OCI-LY1 (cell line): Measurements from ENCODE around the gene HAPLN1.

Experiments used
- H2AFZ ChIP-seq: fragments of 200-600 bp; sonication (generic), shearing (Covaris generic); 2 replicates; pipeline ENCODE4 v1.6.0; 2014; ENCODE audit warnings: antibody characterized with exemption, mild to moderate bottlenecking, low read length
- H3F3A ChIP-seq: fragments of 200-600 bp; sonication (generic), shearing (Covaris generic); 2 replicates; pipeline ENCODE4 v1.6.0; 2014; ENCODE audit warnings: mild to moderate bottlenecking, antibody characterized with exemption, low read length, moderate library complexity; ENCODE audit not compliant: insufficient read depth
- H3K27ac ChIP-seq: fragments of 200-600 bp; sonication (generic); 2 replicates; pipeline ENCODE4 v1.5.1; 2014; ENCODE audit warnings: low read length, mixed run types, mild to moderate bottlenecking, low read depth; ENCODE audit not compliant: poor library complexity, severe bottlenecking
- H3K27me3 ChIP-seq: fragments of 200-600 bp; sonication (generic); 2 replicates; pipeline ENCODE4 v1.6.0; 2014; ENCODE audit warnings: antibody characterized with exemption, mild to moderate bottlenecking, low read length, moderate library complexity; ENCODE audit not compliant: insufficient read depth
- H3K36me3 ChIP-seq: fragments of 200-600 bp; sonication (generic); 2 replicates; pipeline ENCODE4 v1.6.1; 2014; ENCODE audit warnings: mild to moderate bottlenecking, antibody characterized with exemption, low read length, moderate library complexity, mixed read lengths; ENCODE audit not compliant: insufficient read depth
- H3K4me1 ChIP-seq: fragments of 200-600 bp; sonication (generic); 2 replicates; pipeline ENCODE4 v1.5.1; 2014; ENCODE audit warnings: mild to moderate bottlenecking, low read length, moderate library complexity; ENCODE audit not compliant: insufficient read depth, severe bottlenecking
- H3K4me2 ChIP-seq: fragments of 200-600 bp; sonication (generic), shearing (Covaris generic); 2 replicates; pipeline ENCODE4 v1.6.1; 2014; ENCODE audit warnings: low read length
- H3K4me3 ChIP-seq: fragments of 200-600 bp; sonication (generic); 2 replicates; pipeline ENCODE4 v1.5.1; 2014; ENCODE audit warnings: low read length, low read depth, mild to moderate bottlenecking, mixed read lengths; ENCODE audit not compliant: poor library complexity, severe bottlenecking
- H3K79me2 ChIP-seq: fragments of 200-600 bp; shearing (Covaris generic); 2 replicates; pipeline ENCODE4 v1.6.1; 2016; ENCODE audit warnings: mixed run types, low read length, mixed read lengths; ENCODE audit not compliant: insufficient read depth
- H3K9ac ChIP-seq: fragments of 200-600 bp; sonication (generic), shearing (Covaris generic); 2 replicates; pipeline ENCODE4 v1.6.1; 2014; ENCODE audit warnings: mild to moderate bottlenecking, low read length, mixed read lengths
- H3K9me2 ChIP-seq: fragments of 200-600 bp; sonication (generic), shearing (Covaris generic); 2 replicates; pipeline ENCODE4 v1.6.1; 2014; ENCODE audit warnings: low read depth, mild to moderate bottlenecking, low read length, mixed read lengths
- H3K9me3 ChIP-seq: fragments of 200-600 bp; shearing (Covaris generic); 2 replicates; pipeline ENCODE4 v1.6.1; 2014; ENCODE audit warnings: low read length, mixed read lengths
- H4K20me1 ChIP-seq: fragments of 200-600 bp; sonication (generic), shearing (Covaris generic); 2 replicates; pipeline ENCODE4 v1.6.0; 2016; ENCODE audit warnings: mild to moderate bottlenecking, low read length; ENCODE audit not compliant: insufficient read depth
- EZH2 ChIP-seq: fragments of 200-600 bp; sonication (generic), shearing (Covaris generic); IDR thresholded peaks from 2 replicates; pipeline ENCODE4 v1.8.0; 2017; ENCODE audit warnings: borderline replicate concordance, mixed run types, mild to moderate bottlenecking, antibody characterized with exemption, low read length, moderate library complexity, mixed read lengths
- TF ChIP-seq, protein P1 (sequence below): fragments of 200-600 bp; sonication (generic), shearing (Covaris generic); IDR thresholded peaks from 2 replicates; pipeline ENCODE4 v1.5.1; 2017; ENCODE audit warnings: mild to moderate bottlenecking, antibody characterized with exemption, low read length, moderate library complexity, mixed read lengths

The HAPLN1 gene

DNA sequence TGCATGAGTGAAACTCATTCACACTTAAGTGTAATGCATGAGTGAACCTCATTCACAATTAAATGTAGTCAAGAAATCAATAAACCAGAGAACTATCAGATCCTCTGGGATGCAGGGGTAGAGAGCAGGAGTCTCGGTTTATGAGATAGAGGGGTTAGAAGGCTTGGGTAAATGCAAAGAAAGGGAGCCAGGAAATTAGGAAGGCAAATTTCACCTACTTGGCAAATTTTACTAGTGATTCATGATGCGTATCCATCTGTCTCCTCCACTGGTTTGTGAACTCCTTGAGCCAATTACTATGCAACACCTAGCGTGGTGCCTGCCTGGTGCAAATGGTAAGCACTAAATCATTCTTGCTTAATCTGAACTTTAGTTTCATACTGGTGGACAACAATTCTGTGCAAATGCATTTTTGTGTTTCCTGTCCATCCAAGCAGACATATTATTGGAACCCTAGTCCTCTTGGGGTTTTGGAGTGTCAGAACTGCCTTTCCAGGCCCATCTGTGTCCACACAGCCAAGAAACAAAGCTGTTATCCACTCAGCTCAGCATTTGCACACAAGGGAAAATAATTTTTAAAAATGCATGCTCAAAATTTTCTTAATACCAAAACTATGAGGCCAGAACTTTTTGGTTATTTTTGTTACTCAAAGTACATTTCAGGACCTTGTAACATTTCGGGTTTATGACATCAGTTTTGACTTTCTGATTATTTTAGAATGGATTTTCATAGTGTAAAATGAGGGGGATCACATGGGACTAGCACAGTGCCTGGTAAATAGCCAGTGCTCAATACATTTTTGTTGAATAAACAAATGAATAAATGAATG, 5.2 kb downstream of the HAPLN1 start:
- Histone ChIP-seq H3K9ac (no peak overlapping the region), H3K36me3 (no peaks in the 10 kb centered on the region), H3K9me3 (no peaks in the 10 kb centered on the region), H3K9me2 (no peaks in the 10 kb centered on the region), H3K4me3 (no peak overlapping the region), H4K20me1 (no peaks in the 10 kb centered on the region), H2AFZ (no peak overlapping the region), H3K27me3 (no peaks in the 10 kb centered on the region), H3K4me2 (no peak overlapping the region), H3K79me2 (no peaks in the 10 kb centered on the region), H3K4me1 (no peaks in the 10 kb centered on the region), H3F3A (no peaks in the 10 kb centered on the region), H3K27ac (no peak overlapping the region)
- TF ChIP-seq, protein P1, sequence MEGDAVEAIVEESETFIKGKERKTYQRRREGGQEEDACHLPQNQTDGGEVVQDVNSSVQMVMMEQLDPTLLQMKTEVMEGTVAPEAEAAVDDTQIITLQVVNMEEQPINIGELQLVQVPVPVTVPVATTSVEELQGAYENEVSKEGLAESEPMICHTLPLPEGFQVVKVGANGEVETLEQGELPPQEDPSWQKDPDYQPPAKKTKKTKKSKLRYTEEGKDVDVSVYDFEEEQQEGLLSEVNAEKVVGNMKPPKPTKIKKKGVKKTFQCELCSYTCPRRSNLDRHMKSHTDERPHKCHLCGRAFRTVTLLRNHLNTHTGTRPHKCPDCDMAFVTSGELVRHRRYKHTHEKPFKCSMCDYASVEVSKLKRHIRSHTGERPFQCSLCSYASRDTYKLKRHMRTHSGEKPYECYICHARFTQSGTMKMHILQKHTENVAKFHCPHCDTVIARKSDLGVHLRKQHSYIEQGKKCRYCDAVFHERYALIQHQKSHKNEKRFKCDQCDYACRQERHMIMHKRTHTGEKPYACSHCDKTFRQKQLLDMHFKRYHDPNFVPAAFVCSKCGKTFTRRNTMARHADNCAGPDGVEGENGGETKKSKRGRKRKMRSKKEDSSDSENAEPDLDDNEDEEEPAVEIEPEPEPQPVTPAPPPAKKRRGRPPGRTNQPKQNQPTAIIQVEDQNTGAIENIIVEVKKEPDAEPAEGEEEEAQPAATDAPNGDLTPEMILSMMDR, result no peak
- no peak for TF ChIP-seq EZH2

DNA sequence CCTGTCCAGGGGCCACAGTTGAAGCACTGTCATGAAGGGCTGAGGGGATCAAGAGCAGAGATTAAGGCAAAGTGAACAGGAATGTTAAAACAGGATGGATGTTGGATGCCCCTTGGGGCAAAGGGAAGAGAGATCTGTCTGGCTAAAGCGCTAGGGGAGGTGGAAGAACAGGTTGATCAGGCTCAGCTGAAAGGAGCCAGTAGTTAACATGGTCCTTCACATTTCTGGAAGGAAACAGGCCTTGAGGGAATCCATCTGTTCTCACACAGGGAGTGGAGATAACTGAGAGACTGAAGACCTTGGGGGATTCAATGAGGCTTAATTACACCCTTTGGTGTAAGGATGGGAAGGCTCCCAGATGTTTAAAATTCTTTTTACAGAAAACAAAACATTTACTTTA, 5.8 kb downstream of the HAPLN1 start:
- Histone ChIP-seq H3K4me1 (no peaks in the 10 kb centered on the region), H3F3A (no peaks in the 10 kb centered on the region), H3K4me2 (no peak overlapping the region), H3K9me2 (no peaks in the 10 kb centered on the region), H3K27me3 (no peaks in the 10 kb centered on the region), H3K4me3 (no peak overlapping the region), H3K36me3 (no peaks in the 10 kb centered on the region), H3K79me2 (no peaks in the 10 kb centered on the region), H3K9me3 (no peaks in the 10 kb centered on the region), H2AFZ (no peak overlapping the region), H3K27ac (no peak overlapping the region), H3K9ac (no peak overlapping the region), H4K20me1 (no peaks in the 10 kb centered on the region)
- TF ChIP-seq, protein P1, result no peak
- no peak for TF ChIP-seq EZH2

DNA sequence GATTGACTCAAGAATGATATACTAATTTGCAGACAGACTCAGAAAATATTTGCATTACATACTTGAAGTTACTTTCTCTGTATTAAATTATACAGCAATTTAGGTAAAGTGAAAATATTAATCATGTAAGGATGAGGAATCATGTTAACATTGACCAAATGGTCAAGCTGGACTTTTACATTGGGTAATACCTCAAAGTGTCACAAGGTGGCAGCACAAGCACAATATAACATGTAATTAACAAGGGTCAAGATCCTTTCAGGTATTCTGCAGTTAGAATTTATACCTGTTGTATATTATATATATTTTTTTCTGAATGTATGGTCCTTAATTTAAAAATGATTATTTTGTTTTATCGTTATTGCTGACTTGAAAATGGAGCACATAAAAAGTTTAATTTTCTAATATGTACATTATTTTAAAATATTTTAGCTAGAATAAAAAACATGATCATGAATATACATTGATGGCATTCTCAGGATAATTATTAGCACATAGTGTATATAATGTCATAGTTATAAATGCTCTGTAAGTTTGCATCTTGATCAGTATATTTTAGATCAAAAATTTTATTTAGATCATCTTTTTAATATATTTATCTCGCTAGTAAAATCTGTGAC, 8.6 kb downstream of the HAPLN1 start:
- Histone ChIP-seq H3K9ac (no peak overlapping the region), H3K9me3 (no peaks in the 10 kb centered on the region), H3K4me3 (no peak overlapping the region), H3K4me1 (no peaks in the 10 kb centered on the region), H3K4me2 (no peak overlapping the region), H3F3A (no peaks in the 10 kb centered on the region), H4K20me1 (no peaks in the 10 kb centered on the region), H3K36me3 (no peaks in the 10 kb centered on the region), H3K79me2 (no peaks in the 10 kb centered on the region), H3K27ac (no peak overlapping the region), H3K9me2 (no peaks in the 10 kb centered on the region), H2AFZ (no peak overlapping the region), H3K27me3 (no peaks in the 10 kb centered on the region)
- TF ChIP-seq, protein P1, result peak; percentile 71
- TF ChIP-seq EZH2, result no peak
